GM23338 (cell line): ENCODE measurements around the gene PEPD. TPM values are rescaled to one million over a fixed set of nuclear protein-coding genes. Genes with fewer than 3 reads are reported as not detected.

ENCODE experiments used
- CREB1 ChIP-seq: fragments of 250-450 bp; sonication (Bioruptor Pico); IDR thresholded peaks from 2 replicates; pipeline ENCODE4 v1.5.0; 2020; ENCODE audit warnings: low read depth, mild to moderate bottlenecking, moderate library complexity
- EZH2phosphoT487 ChIP-seq: fragments of 200-600 bp; sonication (generic); IDR thresholded peaks from one replicate; pipeline ENCODE4 v1.8.1; 2018; ENCODE audit warnings: antibody characterized with exemption; ENCODE audit not compliant: unreplicated experiment
- POLR2AphosphoS5 ChIP-seq: IDR thresholded peaks from 2 replicates; pipeline ENCODE4 v1.6.1; 2016; ENCODE audit warnings: antibody characterized with exemption, low read depth
- STAT1 ChIP-seq: IDR thresholded peaks from one replicate; pipeline ENCODE4 v1.6.1; 2016; ENCODE audit warnings: antibody characterized with exemption; ENCODE audit not compliant: unreplicated experiment
- ZNF331 ChIP-seq: fragments of 250-450 bp; sonication (Bioruptor Pico); IDR thresholded peaks from 2 replicates; pipeline ENCODE4 v1.5.0; 2020; ENCODE audit warnings: low read depth, mild to moderate bottlenecking, moderate library complexity
- polyA plus RNA-seq: library from polyadenylated mRNA; unstranded; fragments of >200 nt; fragmentation: Nextera tagmentation; extraction: Ambion mirVana; gene quantifications from 2 replicates; pipeline ENCODE4 v1.2.1, GENCODE V29; 2016
- total RNA-seq: library from RNA; depleted of rRNA; stranded (reverse); fragments of >200 nt; shearing (Covaris generic); gene quantifications from 2 replicates; pipeline ENCODE4 v1.2.3, GENCODE V29; 2014
- TF ChIP-seq, protein P1 (sequence below): fragments of 250-450 bp; sonication (Bioruptor Pico); IDR thresholded peaks from 2 replicates; pipeline ENCODE4 v1.5.0; 2020; ENCODE audit warnings: mild to moderate bottlenecking, moderate library complexity
- TF ChIP-seq, protein P2 (sequence below): IDR thresholded peaks from 2 replicates; pipeline ENCODE4 v1.6.1; 2016; ENCODE audit warnings: antibody characterized with exemption

PEPD gene
- total and polyA plus RNA-seq, 2 experiments from 2014 or later = 81.7 to 89.2 TPM

DNA sequence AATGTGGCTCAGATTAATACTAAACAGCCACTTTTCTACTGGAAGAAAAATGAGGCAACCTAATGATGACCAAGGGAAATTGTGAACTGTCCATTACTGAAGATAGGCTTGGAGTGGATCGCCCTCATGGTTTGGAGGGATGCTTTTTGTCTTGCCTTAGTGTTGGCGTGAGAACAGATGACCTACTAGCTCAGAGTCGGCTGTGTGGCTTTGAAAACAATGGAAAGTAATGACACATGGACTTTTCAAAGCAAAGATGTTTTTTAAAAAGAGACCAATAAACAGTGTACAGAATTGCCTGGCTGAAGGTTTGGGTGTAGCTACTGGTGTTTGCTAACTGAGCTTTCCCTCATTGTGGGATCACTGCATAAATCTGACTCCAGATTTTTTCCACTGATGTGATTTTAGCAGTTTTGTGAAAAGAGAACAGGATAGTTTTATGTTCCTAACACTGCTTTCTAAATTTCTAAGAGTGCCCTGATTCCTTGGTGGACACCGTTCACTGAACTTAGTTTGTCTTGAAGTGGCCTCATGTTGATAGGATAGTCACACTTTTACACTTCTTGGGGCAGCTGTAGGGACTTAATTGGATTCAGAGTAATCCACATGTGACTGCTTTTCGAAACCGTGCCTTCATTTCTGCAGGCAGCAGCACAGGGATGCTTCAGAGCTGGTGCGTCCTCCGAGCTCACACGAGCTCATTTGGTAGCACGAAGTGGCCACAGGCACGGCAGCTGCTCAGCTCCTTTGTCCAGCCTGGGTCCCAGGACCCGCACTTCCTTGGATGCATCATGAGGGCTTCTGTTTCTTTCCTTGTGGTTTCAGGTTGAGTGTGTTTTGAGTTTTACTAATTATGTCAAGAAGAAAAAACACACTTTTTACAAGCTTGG, 143.8 kb downstream of the PEPD start (continued):
- TF ChIP-seq, protein P1, sequence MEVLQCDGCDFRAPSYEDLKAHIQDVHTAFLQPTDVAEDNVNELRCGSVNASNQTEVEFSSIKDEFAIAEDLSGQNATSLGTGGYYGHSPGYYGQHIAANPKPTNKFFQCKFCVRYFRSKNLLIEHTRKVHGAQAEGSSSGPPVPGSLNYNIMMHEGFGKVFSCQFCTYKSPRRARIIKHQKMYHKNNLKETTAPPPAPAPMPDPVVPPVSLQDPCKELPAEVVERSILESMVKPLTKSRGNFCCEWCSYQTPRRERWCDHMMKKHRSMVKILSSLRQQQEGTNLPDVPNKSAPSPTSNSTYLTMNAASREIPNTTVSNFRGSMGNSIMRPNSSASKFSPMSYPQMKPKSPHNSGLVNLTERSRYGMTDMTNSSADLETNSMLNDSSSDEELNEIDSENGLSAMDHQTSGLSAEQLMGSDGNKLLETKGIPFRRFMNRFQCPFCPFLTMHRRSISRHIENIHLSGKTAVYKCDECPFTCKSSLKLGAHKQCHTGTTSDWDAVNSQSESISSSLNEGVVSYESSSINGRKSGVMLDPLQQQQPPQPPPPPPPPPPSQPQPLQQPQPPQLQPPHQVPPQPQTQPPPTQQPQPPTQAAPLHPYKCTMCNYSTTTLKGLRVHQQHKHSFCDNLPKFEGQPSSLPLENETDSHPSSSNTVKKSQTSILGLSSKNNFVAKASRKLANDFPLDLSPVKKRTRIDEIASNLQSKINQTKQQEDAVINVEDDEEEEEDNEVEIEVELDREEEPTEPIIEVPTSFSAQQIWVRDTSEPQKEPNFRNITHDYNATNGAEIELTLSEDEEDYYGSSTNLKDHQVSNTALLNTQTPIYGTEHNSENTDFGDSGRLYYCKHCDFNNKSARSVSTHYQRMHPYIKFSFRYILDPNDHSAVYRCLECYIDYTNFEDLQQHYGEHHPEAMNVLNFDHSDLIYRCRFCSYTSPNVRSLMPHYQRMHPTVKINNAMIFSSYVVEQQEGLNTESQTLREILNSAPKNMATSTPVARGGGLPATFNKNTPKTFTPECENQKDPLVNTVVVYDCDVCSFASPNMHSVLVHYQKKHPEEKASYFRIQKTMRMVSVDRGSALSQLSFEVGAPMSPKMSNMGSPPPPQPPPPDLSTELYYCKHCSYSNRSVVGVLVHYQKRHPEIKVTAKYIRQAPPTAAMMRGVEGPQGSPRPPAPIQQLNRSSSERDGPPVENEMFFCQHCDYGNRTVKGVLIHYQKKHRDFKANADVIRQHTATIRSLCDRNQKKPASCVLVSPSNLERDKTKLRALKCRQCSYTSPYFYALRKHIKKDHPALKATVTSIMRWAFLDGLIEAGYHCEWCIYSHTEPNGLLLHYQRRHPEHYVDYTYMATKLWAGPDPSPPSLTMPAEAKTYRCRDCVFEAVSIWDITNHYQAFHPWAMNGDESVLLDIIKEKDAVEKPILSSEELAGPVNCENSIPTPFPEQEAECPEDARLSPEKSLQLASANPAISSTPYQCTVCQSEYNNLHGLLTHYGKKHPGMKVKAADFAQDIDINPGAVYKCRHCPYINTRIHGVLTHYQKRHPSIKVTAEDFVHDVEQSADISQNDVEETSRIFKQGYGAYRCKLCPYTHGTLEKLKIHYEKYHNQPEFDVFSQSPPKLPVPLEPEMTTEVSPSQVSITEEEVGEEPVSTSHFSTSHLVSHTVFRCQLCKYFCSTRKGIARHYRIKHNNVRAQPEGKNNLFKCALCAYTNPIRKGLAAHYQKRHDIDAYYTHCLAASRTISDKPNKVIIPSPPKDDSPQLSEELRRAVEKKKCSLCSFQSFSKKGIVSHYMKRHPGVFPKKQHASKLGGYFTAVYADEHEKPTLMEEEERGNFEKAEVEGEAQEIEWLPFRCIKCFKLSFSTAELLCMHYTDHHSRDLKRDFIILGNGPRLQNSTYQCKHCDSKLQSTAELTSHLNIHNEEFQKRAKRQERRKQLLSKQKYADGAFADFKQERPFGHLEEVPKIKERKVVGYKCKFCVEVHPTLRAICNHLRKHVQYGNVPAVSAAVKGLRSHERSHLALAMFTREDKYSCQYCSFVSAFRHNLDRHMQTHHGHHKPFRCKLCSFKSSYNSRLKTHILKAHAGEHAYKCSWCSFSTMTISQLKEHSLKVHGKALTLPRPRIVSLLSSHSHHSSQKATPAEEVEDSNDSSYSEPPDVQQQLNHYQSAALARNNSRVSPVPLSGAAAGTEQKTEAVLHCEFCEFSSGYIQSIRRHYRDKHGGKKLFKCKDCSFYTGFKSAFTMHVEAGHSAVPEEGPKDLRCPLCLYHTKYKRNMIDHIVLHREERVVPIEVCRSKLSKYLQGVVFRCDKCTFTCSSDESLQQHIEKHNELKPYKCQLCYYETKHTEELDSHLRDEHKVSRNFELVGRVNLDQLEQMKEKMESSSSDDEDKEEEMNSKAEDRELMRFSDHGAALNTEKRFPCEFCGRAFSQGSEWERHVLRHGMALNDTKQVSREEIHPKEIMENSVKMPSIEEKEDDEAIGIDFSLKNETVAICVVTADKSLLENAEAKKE (CRISPR knock-in tag) = no peak
- TF ChIP-seq, protein P2, sequence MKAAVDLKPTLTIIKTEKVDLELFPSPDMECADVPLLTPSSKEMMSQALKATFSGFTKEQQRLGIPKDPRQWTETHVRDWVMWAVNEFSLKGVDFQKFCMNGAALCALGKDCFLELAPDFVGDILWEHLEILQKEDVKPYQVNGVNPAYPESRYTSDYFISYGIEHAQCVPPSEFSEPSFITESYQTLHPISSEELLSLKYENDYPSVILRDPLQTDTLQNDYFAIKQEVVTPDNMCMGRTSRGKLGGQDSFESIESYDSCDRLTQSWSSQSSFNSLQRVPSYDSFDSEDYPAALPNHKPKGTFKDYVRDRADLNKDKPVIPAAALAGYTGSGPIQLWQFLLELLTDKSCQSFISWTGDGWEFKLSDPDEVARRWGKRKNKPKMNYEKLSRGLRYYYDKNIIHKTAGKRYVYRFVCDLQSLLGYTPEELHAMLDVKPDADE = no peak
- TF ChIP-seq STAT1 = no peak
- no peak for TF ChIP-seq ZNF331 (CRISPR knock-in tag)
- no peak for TF ChIP-seq CREB1 (CRISPR knock-in tag)
- TF ChIP-seq EZH2phosphoT487 = no peak
- TF ChIP-seq POLR2AphosphoS5 = no peak
